Activated T-cell treated with anti-CD3 and anti-CD28 coated beads, Interleukin-2, amount 50 U/mL, for 72 hours (primary cell): ENCODE measurements around the gene CCDC174. TPM values are rescaled to one million over a fixed set of nuclear protein-coding genes. Genes with fewer than 3 reads are reported as not detected.

Experiments
- ATAC-seq, 2 donors: fragments of 150-1000 bp; cut with Tn5 transposase; replicated peaks in 1 of 2; 2 replicates each; pipeline ENCODE4 v1.10.0; 2021; ENCODE audit warnings: moderate library complexity in 2 of 2, mild to moderate bottlenecking in 1 of 2
- DNase-seq, 2 donors: peaks; one replicate each; pipeline ENCODE4 v3.0.0; 2021 to 2022; ENCODE audit warnings: mixed read lengths in 1 of 2
- H3K27ac Mint-ChIP-seq: one replicate; pipeline ENCODE4 v1.8.0; 2022; ENCODE audit warnings: mild to moderate bottlenecking, moderate library complexity, mixed read lengths
- H3K27me3 Mint-ChIP-seq: one replicate; pipeline ENCODE4 v1.8.0; 2022; ENCODE audit warnings: low read depth, mixed read lengths
- H3K36me3 Mint-ChIP-seq, 2 donors: one replicate each; pipeline ENCODE4 v1.8.0; 2022; ENCODE audit warnings: mixed read lengths in 2 of 2, mild to moderate bottlenecking in 1 of 2; ENCODE audit not compliant: insufficient read depth in 2 of 2
- H3K4me1 Mint-ChIP-seq: one replicate; pipeline ENCODE4 v1.8.0; 2022; ENCODE audit warnings: low read depth, mixed read lengths
- H3K4me3 Mint-ChIP-seq, 2 donors: one replicate each; pipeline ENCODE4 v1.8.0; 2022; ENCODE audit warnings: mild to moderate bottlenecking in 2 of 2, mixed read lengths in 2 of 2, moderate library complexity in 2 of 2
- H3K9me3 Mint-ChIP-seq, 2 donors: one replicate each; pipeline ENCODE4 v1.8.0; 2022; ENCODE audit warnings: mixed read lengths in 2 of 2
- total RNA-seq, 2 donors: library from RNA; stranded (reverse); gene quantifications; one replicate each; pipeline ENCODE4 v1.2.3, GENCODE V29; 2022

CCDC174 gene
- total RNA-seq, 2 donors from 2014 or later = 33.9 to 34.3 TPM

DNA sequence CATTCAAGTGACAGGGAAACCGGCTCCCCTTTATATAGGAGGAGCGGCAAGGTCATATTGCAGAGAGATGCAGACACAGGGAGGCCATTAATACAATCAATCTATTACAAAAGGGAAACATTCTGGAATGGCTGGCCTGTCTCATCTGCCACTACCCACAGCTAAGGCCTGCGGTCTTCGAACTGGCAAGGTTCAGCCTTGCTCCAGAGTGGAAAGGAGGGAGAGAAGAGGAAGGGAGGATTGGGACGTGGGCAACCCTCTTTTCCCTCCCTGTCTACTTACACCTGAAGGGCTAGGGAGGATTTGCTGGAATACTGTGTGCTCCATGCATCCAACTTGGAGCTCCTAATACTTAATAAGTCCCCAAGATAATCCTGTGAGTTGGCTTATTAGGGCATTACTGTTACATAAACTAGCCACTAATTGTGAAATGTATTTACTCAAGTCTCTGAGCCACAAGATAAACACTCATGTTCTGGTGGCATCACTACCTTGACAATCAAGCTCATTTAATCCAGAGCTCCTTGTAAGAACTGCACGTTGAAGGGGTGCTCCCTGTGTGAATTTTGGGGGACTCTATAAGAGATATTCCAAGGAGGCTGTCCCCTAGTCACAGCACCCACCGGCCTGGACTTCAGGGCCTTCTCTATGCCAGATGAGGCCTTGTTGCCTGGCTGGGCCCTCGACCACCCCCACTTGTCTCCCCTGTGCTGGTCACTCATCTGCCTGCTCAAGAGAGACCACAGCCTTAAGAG lies 19.7 kb upstream of the CCDC174 start:
- Mint-ChIP-seq H3K27ac (no peak overlapping the region), H3K4me3 (no peak overlapping the region), H3K36me3 (no peaks in the 10 kb centered on the region), H3K4me1 (no peaks in the 10 kb centered on the region), H3K27me3 (peaks cover 20% of the 10 kb centered on the region), H3K9me3 (no peaks in the 10 kb centered on the region)
- DNase-seq (no peak), ATAC-seq (no peak)

DNA sequence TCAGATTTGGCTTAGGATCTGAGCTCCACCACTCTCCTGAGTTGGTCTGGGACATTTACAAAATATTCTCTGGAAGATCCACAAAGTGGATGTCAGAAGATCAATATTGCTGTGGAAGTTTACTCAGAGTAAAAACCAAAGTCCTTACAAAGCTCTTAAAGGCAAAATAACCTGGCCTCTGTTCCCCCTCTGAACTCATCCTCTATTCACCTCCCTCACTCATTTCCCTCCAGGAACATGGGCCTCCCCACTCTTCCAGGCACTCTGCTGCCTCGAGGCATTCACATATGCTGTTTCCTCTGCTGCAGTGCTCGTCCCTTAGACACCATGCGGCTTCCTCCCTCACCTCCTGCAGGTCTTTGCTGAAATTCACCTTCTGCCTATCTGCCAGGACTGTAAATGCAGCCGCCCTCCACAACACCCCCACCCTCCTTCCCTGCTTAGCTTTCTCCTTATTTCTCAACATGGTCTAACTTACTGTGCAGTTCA lies 19.1 kb upstream of the CCDC174 start:
- no peaks in the 10 kb centered on the region for H3K4me1 Mint-ChIP-seq
- H3K27ac Mint-ChIP-seq = no peak overlapping the region
- no peak overlapping the region for H3K4me3 Mint-ChIP-seq
- DNase-seq (no peak), ATAC-seq (no peak)
- H3K9me3 Mint-ChIP-seq = no peaks in the 10 kb centered on the region
- H3K27me3 Mint-ChIP-seq = peaks cover 21% of the 10 kb centered on the region
- no peaks in the 10 kb centered on the region for H3K36me3 Mint-ChIP-seq

DNA sequence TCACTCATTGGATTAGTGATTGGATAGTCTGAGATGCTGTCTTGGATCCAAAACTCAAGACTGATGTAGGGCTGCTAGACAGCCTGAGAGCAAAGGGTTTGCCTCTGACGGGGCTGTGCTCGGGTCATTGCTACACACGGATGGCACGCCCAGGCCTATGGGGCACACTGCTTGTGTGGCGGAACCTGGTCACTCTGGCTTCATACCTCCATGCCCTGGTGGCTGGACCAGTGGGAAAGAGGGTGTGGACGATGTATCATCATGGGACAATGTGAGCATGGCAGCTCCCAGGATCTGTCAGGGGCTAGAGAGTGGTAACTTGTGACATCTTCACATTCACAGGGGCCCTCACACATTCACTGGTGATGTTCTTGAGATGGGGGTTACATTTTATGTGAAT lies 18.1 kb upstream of the CCDC174 start:
- Mint-ChIP-seq H3K4me1 (no peaks in the 10 kb centered on the region), H3K4me3 (no peak overlapping the region), H3K27me3 (peaks cover 28% of the 10 kb centered on the region), H3K9me3 (no peaks in the 10 kb centered on the region), H3K36me3 (no peaks in the 10 kb centered on the region), H3K27ac (no peak overlapping the region)
- no peak for DNase-seq
- ATAC-seq = no peak

DNA sequence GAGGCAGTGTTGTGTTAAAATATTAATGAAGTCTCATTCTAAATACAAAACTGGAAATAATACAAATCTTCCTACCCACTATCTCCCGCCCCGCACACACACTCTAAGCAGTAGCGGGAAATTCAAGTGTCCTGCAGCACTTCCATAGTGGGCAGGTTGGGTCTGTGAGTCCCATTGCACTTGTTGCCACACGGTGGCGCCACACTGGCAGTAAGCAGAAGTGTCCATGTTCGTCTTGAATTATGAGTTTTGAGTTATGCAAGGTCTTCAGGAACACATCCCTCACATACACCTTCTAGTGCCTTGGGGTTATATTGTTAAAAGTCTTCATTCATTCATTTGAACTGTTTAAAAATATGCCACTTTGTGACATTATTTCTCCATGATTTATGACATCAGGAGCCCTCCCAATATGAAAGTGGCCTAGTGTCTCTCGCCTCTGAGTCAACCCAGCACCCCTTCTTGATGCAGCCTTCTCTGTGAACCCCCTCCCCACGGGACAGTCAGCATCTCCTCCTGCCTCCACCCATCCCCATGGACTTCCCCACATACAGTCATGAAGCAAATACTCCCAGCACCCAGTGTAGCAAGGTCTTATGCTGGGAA lies 17.6 kb upstream of the CCDC174 start:
- DNase-seq (peak; percentile 58 to 64), ATAC-seq (peak; percentile 72 to 73)
- H3K27ac Mint-ChIP-seq = no peak overlapping the region
- H3K27me3 Mint-ChIP-seq = peaks cover 33% of the 10 kb centered on the region
- no peak overlapping the region for H3K4me3 Mint-ChIP-seq
- no peaks in the 10 kb centered on the region for H3K9me3 Mint-ChIP-seq
- no peaks in the 10 kb centered on the region for H3K36me3 Mint-ChIP-seq
- no peaks in the 10 kb centered on the region for H3K4me1 Mint-ChIP-seq

DNA sequence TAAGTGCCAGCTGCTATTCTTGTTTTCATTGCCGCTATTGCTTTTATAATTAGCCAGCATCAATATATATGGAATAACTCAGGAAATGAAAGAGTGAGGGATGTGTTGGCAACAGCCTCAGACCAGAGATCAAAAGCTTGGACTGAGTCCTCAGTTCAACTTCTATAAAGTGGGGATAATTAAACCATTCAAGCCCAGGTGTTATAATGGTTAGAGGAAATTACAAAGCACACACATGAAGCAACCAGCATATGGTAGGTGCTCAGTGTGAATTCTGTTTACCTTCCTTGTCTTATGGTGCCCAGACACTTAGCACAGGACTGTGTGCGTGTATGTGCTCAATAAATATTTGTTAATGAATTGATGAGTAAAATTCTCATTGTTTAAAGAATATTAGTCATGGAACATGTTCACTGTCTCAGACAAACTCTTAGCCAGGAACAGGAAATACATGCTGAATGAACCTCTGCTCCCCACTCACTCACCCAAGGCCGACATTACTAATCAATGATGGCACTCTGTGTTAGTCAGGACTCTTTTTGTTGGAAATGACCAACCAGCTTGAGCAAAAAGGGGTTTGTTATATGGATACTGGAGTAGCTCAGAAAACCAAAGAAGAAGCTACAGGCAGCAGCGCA lies 16.7 kb upstream of the CCDC174 start:
- Mint-ChIP-seq H3K9me3 (no peaks in the 10 kb centered on the region), H3K27me3 (peaks cover 42% of the 10 kb centered on the region), H3K36me3 (no peaks in the 10 kb centered on the region)

DNA sequence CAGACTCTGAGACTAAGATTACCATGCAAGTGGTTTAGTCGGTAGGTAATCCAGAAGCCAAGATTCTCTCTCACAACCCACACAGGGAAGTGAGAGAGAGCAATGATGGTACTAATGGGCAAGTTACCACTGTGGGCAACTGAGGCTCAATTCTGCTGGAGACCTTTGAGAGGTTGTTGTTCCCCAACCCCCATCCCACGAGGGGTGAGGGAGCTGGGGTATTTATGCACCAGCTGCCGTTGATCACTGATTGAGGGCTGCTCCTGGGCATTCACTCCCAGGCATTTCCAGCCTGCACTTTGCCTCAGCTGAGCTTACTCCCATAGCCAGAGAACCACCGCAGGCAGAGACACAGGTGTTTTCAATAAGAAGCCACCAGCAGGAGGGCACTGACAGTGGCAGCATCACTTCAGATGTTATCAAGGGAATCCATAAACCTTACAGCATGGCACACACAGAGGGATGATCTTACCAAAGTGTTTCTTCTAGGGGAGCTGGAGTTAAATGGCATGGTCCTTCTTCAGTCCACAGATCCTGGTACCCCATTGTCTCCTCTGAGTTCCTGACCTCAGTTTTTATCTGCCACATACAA lies 15.0 kb upstream of the CCDC174 start:
- H3K9me3 Mint-ChIP-seq = no peaks in the 10 kb centered on the region
- H3K4me3 Mint-ChIP-seq = no peak overlapping the region
- DNase-seq (no peak), ATAC-seq (no peak)
- peaks cover 47% of the 10 kb centered on the region for H3K27me3 Mint-ChIP-seq
- H3K4me1 Mint-ChIP-seq = no peaks in the 10 kb centered on the region
- no peaks in the 10 kb centered on the region for H3K36me3 Mint-ChIP-seq
- no peak overlapping the region for H3K27ac Mint-ChIP-seq

More for the DNA sequence above, 16.7 kb upstream of the CCDC174 start:
- ATAC-seq (no peak), DNase-seq (no peak)
- no peak overlapping the region for H3K27ac Mint-ChIP-seq
- no peaks in the 10 kb centered on the region for H3K4me1 Mint-ChIP-seq
- no peak overlapping the region for H3K4me3 Mint-ChIP-seq

DNA sequence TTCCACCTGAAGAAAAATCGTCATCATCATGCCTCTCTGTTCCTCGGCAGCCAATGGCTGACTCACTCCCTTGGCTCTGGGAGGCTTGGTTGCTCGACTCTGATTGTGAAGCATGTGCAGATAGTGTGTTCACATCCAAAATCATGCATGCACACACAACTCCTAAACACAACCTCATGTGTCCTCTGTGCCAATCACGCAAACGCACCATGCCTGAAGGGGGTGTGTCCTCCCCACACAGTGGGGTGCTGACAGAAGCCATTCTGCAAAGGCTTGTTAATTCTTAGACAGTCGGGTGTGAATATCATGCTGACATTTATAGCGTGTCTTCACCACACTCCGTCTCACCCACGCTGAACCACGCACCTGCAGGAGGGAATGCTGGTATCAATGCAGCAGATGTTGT lies 11.4 kb upstream of the CCDC174 start:
- no peaks in the 10 kb centered on the region for H3K9me3 Mint-ChIP-seq
- ATAC-seq (no peak), DNase-seq (no peak)
- no peak overlapping the region for H3K27ac Mint-ChIP-seq
- H3K4me3 Mint-ChIP-seq = no peak overlapping the region
- H3K36me3 Mint-ChIP-seq = no peaks in the 10 kb centered on the region
- peaks cover 46% of the 10 kb centered on the region for H3K27me3 Mint-ChIP-seq
- no peaks in the 10 kb centered on the region for H3K4me1 Mint-ChIP-seq

DNA sequence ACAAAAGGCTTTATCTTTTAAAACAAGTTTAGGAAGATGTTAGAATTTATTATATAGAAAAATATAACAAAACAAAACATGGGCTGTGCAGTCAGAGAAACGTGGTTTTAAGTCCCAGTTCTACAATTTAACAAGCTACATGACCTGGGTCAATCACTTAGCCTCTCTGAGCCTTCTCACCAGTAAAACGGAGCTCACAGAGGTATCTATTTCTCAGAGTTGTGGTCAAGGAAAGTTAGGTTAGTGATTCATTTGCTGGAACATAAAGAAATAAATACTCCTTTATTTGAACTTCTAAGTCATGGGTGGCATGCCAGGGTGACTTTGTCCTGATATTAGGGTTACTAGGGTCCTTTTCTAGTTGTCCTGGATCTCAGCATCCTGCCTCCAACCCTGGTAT lies 10.8 kb upstream of the CCDC174 start:
- Mint-ChIP-seq H3K36me3 (no peaks in the 10 kb centered on the region), H3K27ac (no peak overlapping the region), H3K4me3 (no peak overlapping the region), H3K9me3 (no peaks in the 10 kb centered on the region), H3K4me1 (no peaks in the 10 kb centered on the region), H3K27me3 (peaks cover 42% of the 10 kb centered on the region)
- ATAC-seq (no peak), DNase-seq (no peak)

DNA sequence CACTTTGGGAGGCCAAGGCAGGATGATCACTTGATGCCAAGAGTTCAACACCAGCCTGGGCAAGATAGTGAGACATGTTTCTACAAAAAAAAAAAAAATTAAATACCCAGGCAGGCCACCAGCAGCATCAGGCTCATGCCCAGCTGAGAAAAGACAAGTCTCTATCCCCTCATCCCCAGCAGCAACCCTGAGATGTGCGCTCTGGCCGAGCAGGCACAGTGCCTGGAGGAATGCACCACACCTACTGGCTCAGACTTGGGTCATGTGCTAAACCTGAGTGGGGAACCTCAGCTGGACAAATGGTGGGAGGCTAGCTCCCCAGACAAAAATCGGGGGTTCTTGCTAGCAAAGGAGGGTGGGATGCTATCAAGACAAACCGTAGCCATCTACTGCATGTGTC lies 10.2 kb upstream of the CCDC174 start:
- H3K9me3 Mint-ChIP-seq = no peaks in the 10 kb centered on the region
- ATAC-seq = no peak

DNA sequence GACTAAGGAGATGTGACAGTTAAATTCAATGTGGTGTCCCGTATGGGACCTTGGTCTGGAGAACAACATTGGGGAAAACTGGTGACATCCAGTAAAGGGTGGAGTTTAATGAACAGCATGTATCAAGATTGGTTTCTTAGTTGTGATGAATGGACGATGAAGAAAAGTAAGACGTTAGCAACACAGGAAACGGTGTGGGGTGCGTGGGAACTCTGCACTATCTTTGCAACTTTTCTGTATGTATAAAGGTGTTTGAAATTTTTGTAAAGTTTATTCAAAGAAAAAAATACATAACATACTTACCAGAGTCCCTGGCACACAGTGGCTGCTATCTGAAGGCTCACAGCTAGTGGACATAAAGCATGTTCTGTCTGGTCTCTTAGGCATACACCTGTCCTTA lies 6.1 kb upstream of the CCDC174 start:
- H3K9me3 Mint-ChIP-seq = no peaks in the 10 kb centered on the region
- no peaks in the 10 kb centered on the region for H3K36me3 Mint-ChIP-seq
- ATAC-seq (no peak), DNase-seq (no peak)
- no peak overlapping the region for H3K4me3 Mint-ChIP-seq
- peaks cover 18% of the 10 kb centered on the region for H3K4me1 Mint-ChIP-seq
- H3K27ac Mint-ChIP-seq = no peak overlapping the region
- no peaks in the 10 kb centered on the region for H3K27me3 Mint-ChIP-seq

More for the DNA sequence above, 10.2 kb upstream of the CCDC174 start:
- H3K4me3 Mint-ChIP-seq = no peak overlapping the region
- no peak overlapping the region for H3K27ac Mint-ChIP-seq
- no peak for DNase-seq
- H3K36me3 Mint-ChIP-seq = no peaks in the 10 kb centered on the region
- no peaks in the 10 kb centered on the region for H3K4me1 Mint-ChIP-seq
- H3K27me3 Mint-ChIP-seq = peaks cover 37% of the 10 kb centered on the region

DNA sequence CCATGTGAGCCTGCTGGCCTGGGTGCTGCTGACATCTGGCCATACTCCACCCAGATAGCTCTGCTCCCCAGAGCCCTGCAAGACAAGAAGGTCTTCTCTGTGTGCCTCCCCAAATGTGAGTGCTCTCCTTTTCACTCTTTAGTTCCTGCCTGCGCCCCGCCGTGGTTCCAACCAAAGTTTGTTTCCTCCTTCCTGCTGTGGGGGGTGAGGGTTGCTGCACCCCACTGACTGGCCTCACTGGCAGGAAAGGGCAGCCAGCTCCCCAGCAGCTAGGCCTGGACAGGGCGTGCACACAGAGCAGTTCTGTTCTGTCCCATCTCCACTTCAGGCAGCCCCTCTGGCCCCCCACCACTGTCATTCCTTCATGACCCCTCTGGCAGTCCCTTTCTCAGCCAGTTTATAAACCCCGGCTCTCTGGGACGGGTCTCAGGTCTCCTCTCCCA lies 5.4 kb upstream of the CCDC174 start:
- H3K9me3 Mint-ChIP-seq = no peaks in the 10 kb centered on the region
- DNase-seq = no peak
- H3K4me1 Mint-ChIP-seq = peaks cover 24% of the 10 kb centered on the region
- peak in 1 of 2 donors; percentile 16 for ATAC-seq
- no peaks in the 10 kb centered on the region for H3K27me3 Mint-ChIP-seq
- H3K27ac Mint-ChIP-seq = no peak overlapping the region
- no peak overlapping the region for H3K4me3 Mint-ChIP-seq
- H3K36me3 Mint-ChIP-seq = no peaks in the 10 kb centered on the region

DNA sequence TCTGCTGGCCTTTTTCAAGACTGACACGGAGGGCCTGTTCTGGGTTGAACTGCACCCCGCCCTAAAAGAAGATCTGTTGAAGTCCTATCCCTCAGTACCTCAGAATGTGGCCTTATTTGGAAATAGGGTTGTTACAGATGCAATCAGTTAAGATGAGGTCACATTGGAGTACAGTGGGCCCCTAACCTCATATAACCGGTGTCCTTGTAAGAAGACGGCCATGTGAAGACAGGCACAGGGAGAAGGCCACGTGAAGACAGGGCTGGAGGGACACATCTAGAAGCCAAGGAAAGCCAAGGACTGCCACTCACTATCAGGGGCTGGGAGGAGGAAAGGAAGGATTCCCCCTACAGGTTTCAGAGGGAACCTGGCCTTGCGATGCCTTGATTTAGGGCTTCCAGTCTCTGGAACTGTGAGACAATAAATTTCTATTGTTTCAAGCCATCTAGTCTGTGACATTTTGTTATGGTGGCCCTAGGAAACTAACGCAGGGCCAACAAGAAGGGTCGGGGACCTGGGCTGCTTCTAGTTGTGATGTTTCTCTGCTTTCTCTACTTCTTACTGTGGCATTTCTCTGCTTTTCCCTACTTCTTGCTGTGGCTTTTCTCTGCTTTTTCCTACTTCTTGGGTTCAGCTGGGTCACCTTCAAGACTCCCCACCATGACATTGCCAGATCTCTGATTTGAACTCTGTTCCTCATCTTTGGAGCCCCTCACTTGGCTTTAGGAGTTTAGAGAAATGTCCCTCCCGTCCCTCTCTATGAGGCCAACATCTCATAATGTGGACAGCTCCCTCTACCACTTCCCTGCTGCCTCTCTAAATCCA lies 4.8 kb upstream of the CCDC174 start:
- Mint-ChIP-seq H3K9me3 (no peaks in the 10 kb centered on the region), H3K4me3 (no peak overlapping the region), H3K27me3 (no peaks in the 10 kb centered on the region), H3K4me1 (peaks cover 24% of the 10 kb centered on the region), H3K27ac (no peak overlapping the region), H3K36me3 (no peaks in the 10 kb centered on the region)
- DNase-seq (no peak), ATAC-seq (no peak)
